HG03457 (cell line): ENCODE measurements around the gene CDH22.

Experiments used
- ATAC-seq: cut with Tn5 transposase; IDR thresholded peaks from one replicate; pipeline ENCODE4 v1.9.1; 2021; ENCODE audit warnings: moderate number of reproducible peaks; ENCODE audit not compliant: unreplicated experiment

Gene CDH22

GRCh38 chr20:46243707-46244628 is 64.3 kb downstream of the CDH22 start:
- ATAC-seq = no peak

GRCh38 chr20:46242390-46242789 is 65.9 kb downstream of the CDH22 start:
- ATAC-seq = no peak

- ATAC-seq = no peak
Measured at GRCh38 chr20:46240881-46241280, 67.4 kb downstream of the CDH22 start.

GRCh38 chr20:46240065-46240464 is 68.2 kb downstream of the CDH22 start:
- no peak for ATAC-seq

GRCh38 chr20:46237736-46238135 is 70.6 kb downstream of the CDH22 start:
- ATAC-seq = no peak

GRCh38 chr20:46237227-46237626 is 71.1 kb downstream of the CDH22 start:
- ATAC-seq = no peak

GRCh38 chr20:46235077-46235476 is 73.2 kb downstream of the CDH22 start:
- no peak for ATAC-seq

- ATAC-seq = no peak
Measured at GRCh38 chr20:46233701-46234100, 74.6 kb downstream of the CDH22 start.

- ATAC-seq = no peak
Measured at GRCh38 chr20:46232539-46232938, 75.8 kb downstream of the CDH22 start.

GRCh38 chr20:46230801-46231282 is 77.5 kb downstream of the CDH22 start:
- ATAC-seq = no peak

- no peak for ATAC-seq
Measured at GRCh38 chr20:46230106-46230491, 78.2 kb downstream of the CDH22 start.

GRCh38 chr20:46229478-46230105 is 78.7 kb downstream of the CDH22 start:
- ATAC-seq = no peak

- no peak for ATAC-seq
Measured at GRCh38 chr20:46228670-46229069, 79.6 kb downstream of the CDH22 start.

- ATAC-seq = no peak
Measured at GRCh38 chr20:46227272-46227767, 81.0 kb downstream of the CDH22 start.

- no peak for ATAC-seq
Measured at GRCh38 chr20:46226602-46227001, 81.7 kb downstream of the CDH22 start.

GRCh38 chr20:46222521-46223007 is 85.7 kb downstream of the CDH22 start:
- no peak for ATAC-seq

- ATAC-seq = no peak
Measured at GRCh38 chr20:46221256-46221833, 87.0 kb downstream of the CDH22 start.

GRCh38 chr20:46220455-46221207 is 87.7 kb downstream of the CDH22 start:
- no peak for ATAC-seq

GRCh38 chr20:46219920-46220319 is 88.4 kb downstream of the CDH22 start:
- ATAC-seq = no peak

- no peak for ATAC-seq
Measured at GRCh38 chr20:46219190-46219589, 89.1 kb downstream of the CDH22 start.

- ATAC-seq = no peak
Measured at GRCh38 chr20:46218656-46219055, 89.6 kb downstream of the CDH22 start.
